NCI-H526 (cell line): ENCODE measurements around the gene RNF220.
"Not testable (repeated sequence)": the region's sequence is repeated elsewhere in the genome, so short reads cannot be mapped to it uniquely, and the experiment has no call there.

Source experiments
- DNase-seq, 2 experiments: peaks; one replicate each; lab custom pipeline; 2025; lab: John Stamatoyannopoulos, UW

The RNF220 gene

GRCh38 chr1:44677201-44677766 is 272.2 kb downstream of the RNF220 start:
- DNase-seq: peak in 1 of 2 experiments; percentile 72

- DNase-seq: no peak
These were observed 273.1 kb downstream of the RNF220 start for GRCh38 chr1:44678120-44678519.

GRCh38 chr1:44678626-44679025 is 273.6 kb downstream of the RNF220 start:
- no peak for DNase-seq

GRCh38 chr1:44679468-44679867 is 274.4 kb downstream of the RNF220 start:
- DNase-seq: no peak

DNA sequence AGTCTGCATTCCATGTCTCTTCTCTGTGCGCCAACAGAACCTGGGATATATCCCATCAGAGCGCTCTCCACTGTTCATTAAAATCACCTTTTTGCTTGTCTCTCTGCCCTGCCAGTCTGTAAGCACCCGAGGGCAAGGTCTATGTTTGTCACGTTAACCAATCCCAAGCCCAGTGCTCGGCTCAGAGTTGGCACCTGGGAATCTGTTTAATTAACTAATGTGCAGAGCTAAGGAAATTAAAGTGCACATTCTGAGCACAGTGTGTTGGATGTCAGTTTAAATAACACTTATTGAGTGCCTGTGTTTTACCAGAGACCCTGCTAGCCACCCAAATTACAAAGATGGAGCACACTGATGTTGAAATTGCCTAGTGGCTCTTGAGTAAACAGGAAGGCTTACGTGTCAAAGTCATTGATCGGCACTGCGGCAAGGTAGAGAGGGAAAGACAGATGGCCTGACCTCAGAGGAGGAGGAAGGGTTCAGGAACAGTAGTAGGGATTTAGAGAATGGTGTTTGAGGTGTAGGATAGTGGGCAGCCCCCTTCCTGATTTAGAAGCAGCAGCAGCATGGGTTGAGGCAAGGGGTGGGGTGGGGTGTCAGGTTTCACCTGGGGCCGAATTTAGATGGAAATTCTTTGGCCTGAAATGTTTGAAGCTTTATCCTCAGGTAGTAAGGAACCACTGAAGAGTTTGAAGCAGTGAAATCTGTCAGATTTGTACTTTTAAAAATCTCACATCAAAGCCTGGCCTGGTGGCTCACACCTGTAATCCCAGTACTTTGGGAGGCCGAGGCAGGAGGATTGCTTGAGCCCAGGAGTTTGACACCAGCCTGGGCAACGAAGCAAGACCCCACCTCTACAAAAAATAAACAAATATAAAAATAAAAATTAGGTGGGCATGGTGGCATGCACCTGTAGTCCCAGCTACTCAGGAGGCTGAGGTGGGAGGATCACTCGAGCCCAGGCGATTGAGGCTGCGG is 277.1 kb downstream of the RNF220 start:
- no peak for DNase-seq

DNA sequence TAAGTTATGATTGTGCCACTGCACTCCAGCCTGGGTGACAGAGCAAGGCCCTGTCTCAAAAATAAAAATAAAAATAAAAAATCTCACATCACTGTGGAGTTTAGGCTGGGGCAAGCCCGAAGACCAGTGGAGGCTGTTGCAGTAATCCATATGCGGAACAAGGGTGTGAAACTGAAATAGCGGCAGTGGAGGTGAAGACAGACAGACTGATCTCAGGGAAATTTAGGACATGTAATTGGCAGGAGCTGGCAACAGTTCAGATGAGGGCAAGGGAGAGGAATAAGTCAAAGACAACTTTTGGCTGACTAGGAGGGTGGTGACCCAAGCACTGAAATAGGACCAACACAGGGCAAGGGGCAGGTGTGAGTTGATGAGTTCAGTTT is 277.8 kb downstream of the RNF220 start:
- no peak for DNase-seq

DNA sequence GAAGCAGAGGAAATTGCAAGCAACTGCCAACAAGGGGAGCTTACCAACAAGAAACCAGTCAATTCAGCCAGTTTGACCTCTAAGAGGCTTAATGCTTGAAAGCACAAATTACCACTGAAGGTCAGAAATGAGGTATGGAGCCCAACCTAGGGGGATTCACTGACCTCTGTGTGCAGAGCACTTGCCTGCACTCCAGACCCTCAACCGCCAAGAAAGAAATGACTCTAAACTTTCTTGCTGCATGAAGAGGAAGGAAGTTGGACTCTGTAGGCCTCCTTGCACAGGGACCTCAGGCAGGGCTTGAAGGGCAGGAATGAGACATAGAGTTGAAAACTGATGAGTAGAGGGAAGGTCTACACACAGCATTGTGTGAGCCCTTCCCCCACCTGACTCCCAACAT is 279.5 kb downstream of the RNF220 start:
- DNase-seq: no peak

DNA sequence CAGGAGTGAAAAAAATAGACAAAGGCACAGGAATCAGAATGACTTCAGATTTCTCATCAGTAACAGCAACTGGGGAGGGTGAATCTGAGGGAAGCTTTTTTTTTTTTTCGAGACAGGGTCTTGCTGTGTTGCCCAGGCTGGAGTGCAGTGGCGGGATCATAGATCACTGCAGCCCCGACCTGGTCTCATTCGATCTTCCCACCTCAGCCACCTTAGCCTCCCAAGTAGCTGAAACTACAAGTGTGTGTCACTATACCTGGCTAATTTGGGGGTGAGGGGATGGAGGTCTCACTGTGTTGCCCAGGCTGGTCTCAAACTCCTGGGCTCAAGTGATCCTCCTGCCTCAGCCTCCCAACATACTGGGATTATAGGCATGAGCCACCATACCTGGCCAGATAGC is 280.2 kb downstream of the RNF220 start:
- no peak for DNase-seq

- DNase-seq: no peak
These were observed 280.8 kb downstream of the RNF220 start for GRCh38 chr1:44685881-44686280.

DNA sequence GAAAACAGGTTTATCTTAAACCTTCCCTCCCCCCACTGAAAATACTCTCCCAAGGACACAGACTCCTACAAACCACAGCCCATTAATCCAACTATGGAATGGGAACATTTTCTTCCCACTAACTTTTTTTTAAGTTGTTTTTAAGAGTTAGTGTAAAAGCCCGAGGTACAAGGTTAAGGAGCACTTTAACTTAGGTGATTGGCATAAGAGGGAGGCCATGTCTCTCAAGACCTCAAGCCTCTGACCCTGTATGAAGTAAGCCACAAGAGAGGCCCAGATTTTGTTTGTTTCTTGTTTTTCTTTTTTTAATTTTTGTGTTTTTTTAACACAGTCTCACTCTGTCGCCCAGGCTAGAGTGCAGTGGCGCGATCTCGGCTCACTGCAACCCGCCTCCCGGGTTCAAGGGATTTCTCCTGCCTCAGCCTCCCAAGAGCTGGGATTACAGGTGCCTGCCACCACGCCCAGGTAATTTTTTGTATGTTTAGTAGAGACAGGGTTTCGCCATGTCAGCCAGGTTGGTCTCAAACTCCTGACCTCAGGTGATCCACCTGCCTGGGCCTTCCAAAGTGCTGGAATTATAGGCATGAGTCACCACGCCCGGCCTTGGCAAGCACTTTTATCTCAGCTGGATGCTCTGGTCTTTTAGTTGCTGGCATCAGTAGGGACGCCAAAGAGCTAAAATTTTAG is 283.8 kb downstream of the RNF220 start:
- DNase-seq: no peak

GRCh38 chr1:44689447-44689765 is 284.4 kb downstream of the RNF220 start:
- peak; percentile 38 to 61 for DNase-seq

DNA sequence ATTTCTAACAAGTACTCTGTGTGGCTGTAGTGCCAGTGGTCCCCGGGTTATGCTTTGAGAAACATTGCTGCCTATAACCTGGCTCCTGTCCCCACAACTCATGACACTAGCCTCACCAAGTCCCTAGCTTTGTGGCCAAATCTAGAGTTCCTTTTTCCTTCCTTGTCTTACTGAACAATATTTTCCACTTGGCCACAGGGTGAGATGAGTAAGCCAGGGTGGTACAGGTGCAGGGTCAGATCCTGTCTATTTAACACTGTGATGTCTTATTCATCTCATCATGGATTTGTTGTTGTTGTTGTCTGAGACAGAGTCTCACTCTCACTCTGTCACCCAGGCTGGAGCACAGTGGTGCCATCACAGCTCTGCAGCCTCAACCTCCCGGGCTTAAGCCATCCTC is 288.1 kb downstream of the RNF220 start:
- no peak for DNase-seq

- DNase-seq: no peak
These were observed 288.8 kb downstream of the RNF220 start for GRCh38 chr1:44693900-44694299.

DNA sequence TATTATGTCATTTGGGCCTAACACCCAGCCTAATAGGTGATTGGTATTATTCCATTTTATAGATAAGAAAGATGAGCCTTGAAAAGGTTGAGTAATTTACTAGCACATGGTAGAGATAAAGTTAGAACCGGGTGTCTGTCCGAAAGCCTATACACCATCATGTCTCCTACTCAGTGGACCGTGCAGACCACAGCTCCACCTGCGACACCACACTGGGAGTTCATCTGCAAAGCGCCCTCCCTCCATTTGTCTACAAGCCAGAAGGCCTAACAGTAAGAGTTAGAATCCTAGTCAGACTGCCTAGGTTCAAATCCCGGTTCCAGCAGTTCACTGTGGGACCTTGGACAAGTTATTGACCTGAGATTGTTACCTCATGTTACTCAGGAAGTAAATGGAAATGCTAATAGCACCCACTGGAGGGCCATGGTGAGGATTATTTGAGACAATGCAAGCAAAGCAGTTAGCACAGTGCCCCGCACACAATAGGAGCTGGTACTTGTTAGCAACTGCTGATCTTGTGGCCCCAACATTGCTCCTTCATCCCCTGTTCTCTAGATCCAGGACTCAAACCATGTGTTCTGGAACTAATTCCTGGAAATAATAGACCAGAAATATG is 289.9 kb downstream of the RNF220 start:
- DNase-seq: no peak

- no peak for DNase-seq
These were observed 290.6 kb downstream of the RNF220 start for GRCh38 chr1:44695671-44696070.

DNA sequence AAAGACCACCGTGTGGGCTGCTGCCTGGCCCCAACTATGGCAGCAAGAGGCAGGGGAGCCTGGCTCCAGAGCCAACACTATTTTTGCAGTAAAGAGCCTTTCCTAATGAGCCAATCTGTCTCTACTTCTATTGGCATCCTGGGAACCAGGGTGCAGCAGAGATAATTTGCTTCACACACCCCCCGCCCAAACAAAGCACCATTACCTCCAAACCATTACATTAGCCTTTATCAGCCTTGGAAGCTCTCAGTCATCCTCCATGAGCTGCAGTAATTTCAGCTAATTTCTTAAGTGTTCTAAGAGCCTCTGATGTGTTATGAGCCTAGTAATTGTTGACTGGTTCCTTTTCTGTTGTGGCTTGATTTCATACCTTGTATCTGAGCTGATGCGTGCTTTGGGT is 291.0 kb downstream of the RNF220 start:
- no peak for DNase-seq

DNA sequence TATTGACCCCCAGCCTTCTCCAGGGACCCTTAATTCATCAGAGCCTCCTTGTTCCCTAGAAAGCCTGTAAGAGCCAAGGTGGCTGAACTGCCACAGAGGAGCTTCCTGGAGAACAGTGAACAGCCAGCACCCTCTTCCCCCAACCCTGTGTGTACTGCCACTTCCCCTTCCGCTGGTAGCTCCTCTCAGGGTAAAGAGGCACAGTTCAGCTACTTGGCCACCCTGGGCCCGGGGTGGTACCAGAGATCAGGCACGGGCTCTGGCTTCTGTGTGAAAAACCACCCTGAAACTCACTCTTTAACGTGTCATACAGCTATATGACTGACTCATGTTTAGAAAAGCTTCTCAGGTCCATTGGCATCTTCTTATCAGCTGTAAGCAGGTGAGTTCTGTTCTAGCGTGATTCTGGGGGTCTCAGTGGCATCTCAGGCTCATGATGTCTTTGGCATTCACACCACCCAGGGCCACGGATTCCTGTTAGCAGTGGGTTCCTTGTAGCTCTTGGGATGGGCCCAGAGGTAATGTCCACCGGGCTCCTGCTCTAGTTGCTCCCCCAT is 291.8 kb downstream of the RNF220 start:
- no peak for DNase-seq

- DNase-seq: no peak
These were observed 293.1 kb downstream of the RNF220 start for GRCh38 chr1:44698138-44698537.

- DNase-seq: not testable (repeated sequence)
These were observed 294.3 kb downstream of the RNF220 start for GRCh38 chr1:44699375-44699774.

GRCh38 chr1:44700573-44700972 is 295.5 kb downstream of the RNF220 start:
- DNase-seq: no peak

- DNase-seq: no peak
These were observed 296.1 kb downstream of the RNF220 start for GRCh38 chr1:44701141-44701573.
